Activated CD8-positive, alpha-beta memory T cell treated with anti-CD3 and anti-CD28 coated beads, Interleukin-2, amount 50 U/mL, for 4 hours (primary cell): Measurements from ENCODE around the gene TALDO1.
A peak's percentile ranks its signal among the peaks of the same experiment; 100 is the strongest.

ENCODE experiments used
- DNase-seq: peaks from one replicate; pipeline ENCODE4 v3.0.0-alpha.2; 2020

Gene TALDO1

DNA sequence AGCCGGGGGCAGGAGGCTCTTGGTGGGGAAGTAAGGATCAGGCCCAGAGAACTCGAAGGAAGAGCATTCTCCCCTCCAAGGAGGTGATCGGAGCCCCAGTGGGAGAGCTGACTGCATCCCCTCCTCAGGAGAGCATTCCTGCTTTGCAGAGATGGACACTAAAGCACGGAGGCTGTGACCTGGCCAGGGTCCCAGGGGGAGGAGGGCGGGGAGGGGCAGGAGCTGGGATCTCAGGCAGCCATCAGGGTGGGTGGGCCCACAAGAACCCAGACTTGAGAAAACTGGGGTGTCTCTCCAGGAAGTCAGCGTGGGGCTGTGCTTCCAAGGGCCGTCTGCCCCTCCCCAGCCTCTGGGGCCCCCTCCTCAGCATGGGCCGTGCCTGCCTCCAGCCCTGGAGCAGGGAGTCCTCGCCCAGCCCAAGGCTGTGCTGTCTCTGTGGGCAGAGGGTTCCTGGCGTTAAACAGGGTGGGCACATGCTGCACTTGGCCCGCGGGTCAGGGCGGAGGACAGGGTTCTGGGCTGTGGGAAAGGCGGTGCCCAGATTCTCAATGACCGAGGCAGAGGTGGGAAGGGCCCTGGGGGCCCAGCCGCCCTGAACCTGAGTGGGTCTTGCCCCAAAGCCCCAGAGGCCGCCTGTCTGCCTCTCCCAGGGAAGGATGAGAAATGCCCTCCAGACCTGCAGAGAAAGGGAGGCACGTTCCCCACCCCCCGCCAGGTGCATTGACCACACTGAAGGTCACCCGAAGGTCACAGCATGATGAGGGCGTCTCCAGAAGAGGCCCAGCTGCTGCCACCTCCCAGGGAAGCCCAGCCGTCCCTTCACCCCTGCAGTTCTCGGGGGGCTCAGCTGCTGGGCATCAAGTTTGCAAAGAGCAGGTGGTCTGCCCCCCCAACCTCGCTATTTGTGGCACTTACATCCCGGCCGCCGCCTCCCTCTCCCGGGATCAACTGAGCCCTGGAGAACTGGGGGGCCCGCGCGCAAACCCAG, 42.0 kb downstream of the TALDO1 start:
- no peak for DNase-seq

DNA sequence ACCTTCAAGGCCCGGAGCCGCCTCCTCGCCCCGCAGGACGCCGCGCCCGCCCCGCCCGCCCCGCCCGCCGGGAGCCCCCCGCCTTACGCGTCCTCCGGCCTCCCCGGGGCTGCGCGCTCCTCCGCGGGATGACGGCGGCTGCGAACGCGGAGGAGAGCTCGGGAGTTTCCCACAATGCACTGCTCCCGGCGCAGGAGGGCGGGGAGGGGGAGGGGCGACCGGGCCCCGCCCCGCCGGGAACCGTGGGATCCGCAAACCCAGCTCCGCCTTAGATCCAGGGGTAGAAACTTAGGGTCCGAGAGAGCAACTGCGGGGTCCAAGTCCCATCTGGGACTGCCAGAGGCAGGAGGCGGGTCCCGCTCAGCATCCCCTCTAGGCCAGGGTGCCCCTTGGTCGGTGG, 42.7 kb downstream of the TALDO1 start, which contains the start of gene CEND1:
Gene CEND1, minus strand, starts transcription at position 148 of the 400 bp plus-strand sequence. CDS start 1,514 bp downstream, outside the sequence.
- peak; percentile 43 for DNase-seq

DNA sequence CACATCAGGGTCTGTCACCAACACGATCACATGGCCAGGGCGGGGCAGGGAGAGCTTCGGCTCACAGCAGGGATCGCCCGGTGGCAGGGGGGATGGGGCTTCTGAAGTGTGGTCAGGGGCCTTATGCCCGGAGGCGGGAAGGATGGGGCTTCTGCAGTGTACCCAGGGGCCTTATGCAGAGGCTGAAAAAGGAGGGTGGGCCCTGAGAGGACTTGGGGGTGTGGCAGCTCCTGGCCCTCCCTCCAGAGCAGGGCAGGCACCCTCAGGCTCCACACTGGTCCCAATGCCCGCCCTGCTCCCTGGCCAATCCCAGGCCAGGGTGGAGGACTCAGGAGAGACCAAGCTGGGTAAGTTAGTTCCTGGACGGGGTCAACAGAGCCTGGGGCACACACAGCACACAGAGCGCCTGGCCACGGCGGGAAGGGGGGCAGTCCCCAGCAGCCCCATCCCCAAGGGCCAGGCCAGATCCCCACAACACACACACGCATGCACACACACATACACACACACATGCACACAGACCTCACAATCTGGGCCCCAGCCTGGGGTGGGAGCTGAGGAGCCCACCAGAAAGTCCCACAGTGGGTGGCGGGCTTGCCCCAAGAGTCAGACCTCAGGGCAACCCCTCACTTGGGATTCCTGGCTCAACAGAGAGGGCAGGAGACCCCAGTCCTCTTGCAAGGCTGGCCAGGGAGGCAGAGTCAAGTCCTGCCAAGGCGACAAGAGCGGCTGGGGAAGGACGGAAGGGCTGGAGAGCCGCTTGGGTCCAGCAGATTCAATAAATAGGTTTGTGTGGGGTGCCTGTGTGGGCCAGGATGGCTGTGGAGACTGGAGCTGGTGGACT, 43.7 kb downstream of the TALDO1 start:
- no peak for DNase-seq

DNA sequence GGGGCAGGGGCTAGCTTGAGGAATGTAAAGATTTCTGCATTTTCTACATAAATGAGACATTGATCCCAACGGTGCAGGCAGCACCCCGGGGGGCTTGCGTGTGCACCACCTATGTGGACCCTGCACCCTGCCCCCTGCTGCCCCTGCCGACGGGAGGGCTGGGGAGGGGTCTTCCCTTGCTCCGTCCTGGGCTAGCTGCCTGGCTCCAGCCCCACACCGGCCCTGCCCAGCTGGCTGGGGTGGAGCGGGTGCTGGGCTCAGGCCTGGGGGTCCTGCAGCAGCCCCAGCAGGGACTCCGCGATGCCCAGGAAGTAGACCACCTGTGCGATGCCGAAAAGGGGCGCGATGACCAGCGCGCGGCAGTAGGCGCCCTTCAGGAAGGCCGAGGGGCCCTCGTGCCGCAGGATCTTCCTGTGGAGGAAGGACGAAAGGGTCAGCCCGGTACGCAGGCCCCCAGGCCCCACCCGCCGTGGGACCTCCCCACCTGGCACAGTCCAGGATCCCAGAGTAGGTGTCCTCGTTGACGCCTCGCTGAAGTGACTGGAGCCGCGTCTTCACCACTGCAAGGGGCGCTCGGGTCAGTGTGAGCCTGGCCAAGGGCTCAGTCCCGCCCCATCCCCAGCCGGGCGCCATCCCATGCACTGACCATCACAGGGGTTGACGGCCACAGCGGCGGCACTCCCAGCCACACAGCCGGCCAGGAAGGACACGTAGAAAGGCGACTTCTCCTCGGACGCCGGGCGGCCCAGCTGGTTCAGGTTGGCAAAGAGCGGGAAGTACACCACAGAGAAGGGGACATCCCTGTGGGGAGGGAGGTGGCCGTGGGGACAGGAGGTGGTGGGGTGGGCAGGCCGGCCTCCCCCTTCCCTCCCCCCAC, 44.6 kb downstream of the TALDO1 start:
- no peak for DNase-seq

DNA sequence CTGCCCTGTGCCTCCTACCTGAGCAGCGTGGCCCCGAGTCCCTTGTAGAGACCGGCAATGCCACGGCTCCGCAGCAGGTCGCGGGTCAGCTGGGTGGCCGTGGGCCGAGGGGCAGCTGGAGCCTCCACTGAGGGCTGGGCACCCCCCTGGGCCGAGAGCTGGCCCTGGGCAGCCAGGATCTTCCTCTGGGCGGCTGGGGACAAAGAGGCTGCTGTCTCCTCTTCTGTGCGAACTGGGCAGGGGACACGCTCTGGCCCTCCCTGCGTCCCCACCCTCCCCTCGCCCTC, 45.2 kb downstream of the TALDO1 start:
- DNase-seq: no peak

DNA sequence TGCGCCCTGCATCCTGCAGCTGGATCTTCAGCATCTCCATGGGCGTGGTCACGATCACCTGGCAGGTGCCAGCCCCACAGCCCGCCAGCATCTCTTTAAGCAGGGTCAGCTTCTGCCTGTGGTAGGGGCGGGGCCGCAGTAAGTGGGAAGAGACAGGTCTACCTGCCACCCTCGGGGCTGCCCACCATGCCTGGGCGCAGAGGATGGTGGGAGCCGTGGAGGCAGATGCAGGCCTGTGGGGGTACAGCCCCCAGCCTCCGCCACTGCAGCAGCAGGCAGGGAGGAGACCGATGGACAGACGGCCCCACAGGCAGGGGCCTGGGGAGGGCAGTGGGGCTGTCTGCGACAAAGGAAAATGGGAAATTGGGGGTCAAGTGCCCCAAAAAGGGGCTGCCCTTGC, 45.6 kb downstream of the TALDO1 start:
- no peak for DNase-seq

DNA sequence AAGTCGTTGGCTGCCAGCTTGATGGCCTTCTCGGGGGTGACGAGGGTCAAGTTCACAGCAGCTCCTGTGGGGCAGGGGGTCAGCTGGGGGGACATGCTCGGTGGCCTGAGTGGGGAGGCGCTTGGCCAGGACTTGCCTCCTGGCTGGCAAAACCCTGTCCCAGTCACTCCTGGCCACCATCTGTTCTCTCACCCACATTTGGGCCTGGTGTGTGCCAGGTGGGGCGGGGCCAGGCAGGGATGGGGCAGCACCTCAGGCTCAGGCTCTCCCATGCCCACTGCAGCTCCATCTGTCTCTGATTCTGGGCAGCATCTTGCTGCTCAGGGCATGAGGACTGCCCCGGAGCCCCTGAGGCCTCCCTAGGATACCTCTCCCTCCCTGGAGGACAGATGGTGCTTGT, 46.3 kb downstream of the TALDO1 start:
- DNase-seq: no peak

DNA sequence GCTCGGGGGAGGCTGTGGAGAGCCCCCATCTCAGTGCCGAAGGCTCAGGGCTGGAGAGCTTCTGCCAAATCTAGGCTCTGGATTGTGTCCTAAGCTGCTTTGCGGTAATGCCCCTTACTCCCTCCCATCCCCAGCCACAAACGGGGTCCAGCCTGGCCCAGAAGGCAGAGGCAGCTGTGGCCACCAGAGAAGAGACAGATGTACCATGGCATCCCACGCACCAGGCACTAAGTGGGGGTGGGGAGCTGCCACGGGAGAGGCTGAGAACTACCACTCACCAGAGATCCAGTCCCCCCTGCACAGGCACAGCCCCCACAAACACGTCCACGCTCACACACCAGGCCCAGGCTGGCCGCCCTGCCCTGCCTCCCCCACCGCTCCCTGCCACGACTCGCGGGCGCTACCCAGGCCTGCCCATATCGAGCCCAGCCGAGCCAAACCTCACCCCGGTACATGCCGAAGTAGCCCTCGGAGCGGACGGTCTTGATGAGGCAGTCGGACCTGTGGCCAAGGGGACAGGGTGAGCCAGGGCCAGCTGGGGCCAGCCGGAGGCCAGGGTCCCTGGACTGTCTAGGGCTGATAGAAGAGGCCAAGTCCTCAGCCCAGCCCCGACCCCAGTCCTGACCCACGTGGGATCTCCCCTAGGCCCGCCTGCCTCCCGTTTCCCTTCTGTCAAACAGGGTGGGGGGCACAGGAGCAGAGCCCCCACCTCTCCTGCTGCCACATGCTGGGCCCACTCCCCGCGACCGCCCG, 46.9 kb downstream of the TALDO1 start:
- DNase-seq: no peak

DNA sequence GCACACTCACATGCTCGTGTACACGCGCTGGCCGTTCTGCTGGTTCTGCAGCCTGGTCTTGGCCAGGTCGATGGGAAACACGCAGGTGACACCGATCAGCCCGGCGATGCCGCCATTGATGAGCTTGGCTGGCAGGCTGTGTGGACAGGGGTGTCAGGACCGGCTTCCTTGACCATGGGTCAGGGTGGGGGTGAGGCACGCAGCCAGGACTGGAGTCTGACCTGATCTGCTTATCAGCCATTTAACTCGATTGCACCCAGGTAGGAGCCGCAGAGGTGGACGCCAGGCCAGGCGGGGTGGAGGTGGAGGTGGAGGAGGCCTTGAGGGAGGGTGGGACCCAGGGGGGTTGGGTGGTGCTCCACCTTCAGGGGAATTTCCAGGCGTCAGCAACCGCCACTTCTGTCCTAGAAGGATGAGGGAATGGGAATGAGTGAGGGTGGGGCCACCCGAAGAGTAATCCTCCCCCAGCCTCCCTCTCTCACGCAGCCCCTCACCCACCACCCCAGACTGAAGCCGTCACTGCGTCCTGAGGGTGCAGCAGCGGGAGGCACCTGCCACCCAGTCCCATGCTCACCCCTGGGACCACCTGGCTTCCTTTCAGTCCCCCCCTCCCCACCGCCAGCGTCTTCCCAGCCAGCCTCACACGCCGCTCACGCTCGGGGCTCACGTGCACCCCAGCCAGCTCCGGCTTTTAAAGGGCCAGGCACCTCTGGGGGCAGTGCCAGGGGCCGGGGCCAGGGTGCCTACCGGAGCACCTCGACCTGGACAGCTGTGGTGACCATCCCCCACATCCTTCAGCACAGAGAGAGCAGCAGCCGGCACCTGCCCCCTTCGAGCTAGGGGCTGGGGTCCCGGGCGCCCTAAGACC, 47.7 kb downstream of the TALDO1 start:
- DNase-seq: no peak

DNA sequence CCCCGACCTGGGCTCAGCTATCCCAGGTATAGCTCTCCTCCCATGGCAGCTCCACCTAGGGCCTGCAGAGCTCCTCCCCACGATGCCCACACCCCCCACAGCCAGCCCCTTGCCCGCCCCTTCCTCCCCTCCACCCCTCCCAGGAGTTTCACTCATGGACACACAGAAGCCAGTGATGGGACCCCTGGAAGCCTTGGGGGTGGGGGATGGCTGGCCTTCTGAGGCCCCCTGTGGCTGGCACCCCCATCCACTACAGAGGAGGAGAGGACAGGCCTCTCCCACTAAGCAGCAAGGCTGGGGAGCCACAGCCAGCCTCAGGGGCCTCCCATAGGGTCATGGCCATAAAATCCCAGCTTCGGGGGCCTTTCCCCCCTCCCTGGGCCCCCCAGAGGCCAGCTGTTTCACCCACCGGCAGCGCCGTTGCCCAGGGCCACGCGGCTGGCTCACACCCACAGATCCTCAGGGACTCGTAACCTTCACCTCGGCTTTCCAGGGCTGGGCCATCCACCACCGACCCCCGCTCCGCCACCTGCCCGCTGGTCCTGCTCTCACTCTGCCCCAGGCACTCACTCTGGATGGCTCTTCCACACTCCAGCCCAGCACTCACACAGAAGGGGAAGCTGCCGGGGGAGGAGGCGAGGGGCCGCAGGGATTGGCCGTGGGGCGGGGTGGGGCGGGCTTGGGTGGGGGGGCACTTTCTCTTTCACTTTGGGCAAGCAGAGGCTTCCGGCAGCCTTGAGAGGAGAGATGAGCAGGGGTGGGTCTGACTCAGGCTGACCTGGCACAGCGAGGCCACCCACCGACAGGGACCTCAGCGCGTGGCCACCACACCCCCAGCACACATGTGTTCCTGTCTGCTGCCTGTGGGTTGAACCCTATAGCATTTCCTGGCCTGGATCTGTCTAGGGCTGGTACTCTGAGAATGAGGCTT, 48.6 kb downstream of the TALDO1 start:
- peak; percentile 77 for DNase-seq

DNA sequence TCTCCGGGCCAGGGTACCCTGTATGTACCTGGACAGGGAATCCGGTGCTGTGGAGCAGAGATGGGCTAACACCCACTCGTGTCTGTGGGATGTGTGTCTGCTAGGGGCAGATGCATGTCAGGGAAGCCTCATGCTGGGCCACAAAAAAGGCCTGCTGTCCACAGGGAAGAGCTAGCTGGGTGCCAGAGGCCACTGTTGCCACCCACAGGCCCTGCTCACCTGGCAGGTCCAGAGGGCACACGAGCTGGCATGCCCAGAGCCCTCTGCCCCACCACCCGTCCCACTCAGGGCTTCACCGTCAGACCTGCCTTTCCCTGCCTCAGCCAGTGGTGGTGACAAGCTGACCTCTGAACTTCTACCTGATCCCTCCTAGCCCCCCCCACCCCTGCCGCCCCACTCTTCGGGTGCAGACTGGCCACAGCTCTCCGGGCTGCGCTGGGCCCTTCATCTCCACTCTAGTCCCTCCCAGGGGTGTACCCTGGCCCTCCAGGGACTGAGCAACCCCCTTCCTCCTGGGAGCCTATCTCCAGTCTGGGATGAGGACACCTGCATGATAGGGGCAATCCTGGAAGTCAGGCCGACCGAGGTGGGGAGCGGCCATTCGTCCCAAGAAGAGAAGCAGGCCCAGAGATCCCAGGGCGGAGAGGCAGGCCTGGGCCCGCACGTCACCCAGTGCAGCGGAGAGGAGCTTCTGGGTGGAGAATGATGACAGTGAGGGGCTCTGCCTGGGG, 49.5 kb downstream of the TALDO1 start:
- DNase-seq: no peak

DNA sequence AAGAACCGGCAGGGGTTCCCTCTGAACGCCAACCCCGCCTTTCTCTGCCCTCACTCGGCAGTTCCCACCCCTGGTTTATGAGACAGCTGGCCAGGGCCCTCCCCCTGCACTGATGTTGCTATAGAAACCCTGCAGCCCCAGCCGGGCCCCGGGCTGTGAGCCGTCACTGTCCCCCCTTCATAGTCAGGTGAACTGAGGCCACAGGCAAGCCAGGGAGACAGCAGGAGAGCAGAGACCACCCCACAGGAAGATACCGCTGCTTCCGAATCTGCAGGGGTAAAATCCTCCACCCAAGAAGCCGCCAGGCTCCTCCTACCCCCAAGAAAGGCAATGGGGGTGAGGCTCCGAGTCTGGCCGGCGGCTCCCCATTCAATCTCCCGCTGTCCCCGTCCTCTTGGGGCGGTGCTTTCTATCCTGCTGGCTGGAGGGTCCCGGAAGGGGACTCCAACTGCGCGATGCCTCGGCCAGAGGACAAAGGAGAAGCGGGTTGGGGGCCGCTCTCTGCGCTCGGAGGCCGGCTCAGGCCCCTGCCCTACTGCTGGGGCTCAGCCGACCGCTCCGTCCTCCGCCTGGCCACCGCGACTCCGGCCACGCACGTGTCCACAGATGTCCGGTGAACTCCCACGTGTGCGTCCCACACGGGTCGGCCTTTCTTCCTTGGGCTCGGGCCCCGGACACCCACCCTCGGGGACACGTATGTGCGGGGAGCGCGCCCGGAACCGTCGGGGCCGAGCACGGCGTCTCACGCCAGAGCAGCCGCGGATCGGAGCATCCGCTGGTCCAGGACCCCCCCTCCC, 50.2 kb downstream of the TALDO1 start:
- DNase-seq: peak; percentile 75

DNA sequence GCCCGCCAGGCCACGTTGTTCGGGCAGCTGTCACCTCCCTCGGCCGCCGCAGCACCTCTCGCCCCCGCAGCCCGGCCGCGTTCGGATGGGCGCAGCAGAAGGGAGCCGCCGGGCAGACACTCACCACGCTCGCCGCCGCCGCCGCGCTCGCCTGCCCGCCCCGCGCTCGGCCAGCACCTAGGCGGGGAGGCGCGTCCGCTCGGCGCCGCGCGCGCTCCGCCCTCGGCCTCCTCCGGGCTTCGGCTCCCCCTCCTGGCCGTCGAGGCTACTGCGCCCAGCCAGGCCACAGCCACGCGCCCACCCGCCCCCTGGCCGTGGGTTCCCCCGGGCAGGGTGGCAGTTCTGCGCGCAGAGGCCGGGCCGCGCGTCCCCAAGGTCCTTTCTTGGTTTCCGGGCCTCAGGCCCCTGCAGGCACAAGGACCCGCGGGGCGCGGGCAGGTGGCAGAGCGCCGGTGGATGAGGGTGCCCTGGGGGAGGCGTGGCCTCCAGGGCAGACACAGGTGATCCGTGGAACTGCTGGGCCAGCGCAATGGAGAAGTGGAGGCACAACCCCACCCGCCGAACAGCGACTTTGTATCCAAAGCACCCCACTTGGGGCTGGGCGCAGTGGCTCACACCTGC, 50.9 kb downstream of the TALDO1 start, which contains the start of gene SLC25A22:
Gene SLC25A22, minus strand, starts transcription at position 189 of the 621 bp plus-strand sequence. CDS start 3,275 bp downstream, outside the sequence.
- peak; percentile 87 for DNase-seq

DNA sequence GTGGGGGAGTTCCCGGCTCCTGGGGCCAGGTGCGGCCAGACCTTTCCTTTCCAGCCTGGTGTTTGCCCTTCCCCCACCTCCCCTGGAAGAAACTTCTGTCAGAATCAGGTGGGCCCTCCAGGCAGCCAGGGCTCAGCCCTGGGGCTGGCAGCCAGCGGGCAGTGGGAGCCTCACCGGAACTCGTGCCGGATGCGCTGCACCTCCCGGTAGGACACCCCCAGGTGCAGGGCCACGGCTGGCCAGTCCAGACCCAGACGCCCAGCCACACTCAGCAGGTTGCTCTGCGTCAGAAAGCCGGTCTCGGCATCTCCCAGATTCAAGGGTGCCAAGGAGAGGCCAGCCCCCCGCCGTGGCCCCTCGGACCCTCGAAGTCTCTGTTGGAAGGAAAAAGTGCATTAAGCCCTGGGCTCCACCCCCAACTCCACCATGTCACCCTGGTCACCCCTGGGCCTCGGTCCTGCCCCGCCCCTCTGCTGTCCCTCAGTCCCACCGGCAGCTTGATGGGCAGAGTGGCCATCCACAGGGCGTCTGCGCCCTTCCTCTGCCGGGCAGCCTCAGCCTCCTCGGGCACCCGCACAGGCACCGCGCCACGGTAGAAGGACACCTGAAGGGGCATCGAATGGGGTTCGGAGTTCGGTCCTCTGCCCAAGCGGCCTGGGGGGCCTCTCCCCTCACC, 52.5 kb downstream of the TALDO1 start:
- DNase-seq: no peak

DNA sequence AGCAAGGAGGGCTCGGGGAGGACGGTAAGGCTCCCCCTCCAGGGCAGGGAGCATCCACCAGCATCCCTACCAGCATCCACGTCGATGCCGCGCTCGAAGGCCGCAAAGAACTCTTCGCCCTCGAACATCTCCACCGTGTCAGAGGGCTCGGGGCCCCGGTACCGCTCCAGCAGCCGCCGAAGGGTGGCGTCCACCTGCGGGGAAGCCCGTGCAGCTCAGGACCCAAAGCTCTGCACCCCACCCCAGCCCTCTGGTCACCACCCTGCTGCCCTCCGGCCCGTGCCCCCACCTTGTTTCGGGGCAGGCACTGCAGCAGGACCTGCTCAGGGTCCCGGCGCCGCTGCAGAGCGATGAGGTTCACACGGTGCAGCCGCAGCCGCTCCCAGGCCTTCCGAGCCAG, 53.2 kb downstream of the TALDO1 start:
- DNase-seq: no peak

DNA sequence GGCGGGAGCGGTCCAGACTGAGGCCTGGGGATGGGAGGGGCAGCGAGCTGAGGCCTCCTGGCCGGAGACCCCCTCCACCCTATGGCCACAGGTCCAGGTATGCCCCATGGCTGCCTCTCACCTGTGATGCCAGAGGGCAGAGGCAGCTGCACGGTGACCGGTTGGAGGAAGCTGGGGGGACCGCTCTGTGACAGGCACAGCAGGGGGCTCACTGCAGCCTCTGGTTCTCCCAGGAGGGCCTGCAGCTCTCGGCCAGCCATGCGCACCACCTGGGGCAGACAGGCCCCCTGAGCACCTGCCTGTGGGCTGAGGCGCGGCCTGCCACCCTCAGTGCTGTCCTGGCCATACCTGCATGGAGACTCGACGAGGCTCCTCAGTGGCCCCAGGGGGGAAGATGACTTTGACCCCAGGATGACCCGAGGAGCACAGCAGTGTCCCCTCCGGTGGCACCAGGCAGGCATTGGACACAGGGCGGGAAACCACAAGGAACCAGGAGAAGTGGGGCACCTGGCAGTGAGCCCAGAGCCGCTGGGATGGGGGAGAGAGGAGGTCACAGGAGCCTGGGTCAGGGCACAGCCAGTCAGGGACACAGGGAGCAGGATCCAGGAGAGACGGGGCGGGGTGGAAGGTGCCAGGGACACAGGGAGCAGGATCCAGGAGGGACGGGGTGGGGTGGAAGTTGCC, 54.0 kb downstream of the TALDO1 start:
- DNase-seq: no peak
